ENCODE measurements around the gene ANTXR1. TPM values are rescaled to one million over a fixed set of nuclear protein-coding genes. Genes with fewer than 3 reads are reported as not detected.

The ANTXR1 gene
- total RNA-seq, 2 donors from 2014 or later: 0.40 TPM; not detected in 1

- Mint-ChIP-seq H3K36me3 (no peaks in the 10 kb centered on the region), H3K9me3 (peaks cover 3% of the 10 kb centered on the region), H3K4me1 (ENCODE audit: low read depth in 2 of 2) (peaks cover 9 to 16% of the 10 kb centered on the region in 2 donors), H3K27me3 (peaks cover 51 to 71% of the 10 kb centered on the region in 2 donors), H3K4me3 (peak overlapping the region; percentile 87), H3K27ac (no peak overlapping the region)
- no peak for DNase-seq (ENCODE audit: low spot score)
- ATAC-seq: no peak
Observed at GRCh38 chr2:69013840-69014821, 1.2 kb downstream of the ANTXR1 start.

- ATAC-seq (no peak), DNase-seq (ENCODE audit: low spot score) (no peak)
- H3K4me3 Mint-ChIP-seq: no peak overlapping the region
- peaks cover 3% of the 10 kb centered on the region for H3K9me3 Mint-ChIP-seq
- no peak overlapping the region for H3K27ac Mint-ChIP-seq
- peaks cover 9 to 16% of the 10 kb centered on the region in 2 donors for H3K4me1 Mint-ChIP-seq (ENCODE audit: low read depth in 2 of 2)
- H3K36me3 Mint-ChIP-seq: no peaks in the 10 kb centered on the region
- peaks cover 52 to 69% of the 10 kb centered on the region in 2 donors for H3K27me3 Mint-ChIP-seq
Observed at GRCh38 chr2:69017080-69017479, 4.1 kb downstream of the ANTXR1 start.

- H3K36me3 Mint-ChIP-seq: no peaks in the 10 kb centered on the region
- H3K27ac Mint-ChIP-seq: no peak overlapping the region
- H3K9me3 Mint-ChIP-seq: no peaks in the 10 kb centered on the region
- DNase-seq (ENCODE audit: low spot score): no peak
- peaks cover 46 to 61% of the 10 kb centered on the region in 2 donors for H3K27me3 Mint-ChIP-seq
- no peak for ATAC-seq
- H3K4me1 Mint-ChIP-seq (ENCODE audit: low read depth in 2 of 2): peaks cover 4 to 11% of the 10 kb centered on the region in 2 donors
- no peak overlapping the region for H3K4me3 Mint-ChIP-seq
Observed at GRCh38 chr2:69017835-69018234, 4.9 kb downstream of the ANTXR1 start.

GRCh38 chr2:69018678-69019095 lies 5.7 kb downstream of the ANTXR1 start:
- Mint-ChIP-seq H3K27me3 (peaks cover 42 to 58% of the 10 kb centered on the region in 2 donors), H3K9me3 (no peaks in the 10 kb centered on the region), H3K27ac (no peak overlapping the region), H3K36me3 (no peaks in the 10 kb centered on the region), H3K4me3 (no peak overlapping the region), H3K4me1 (ENCODE audit: low read depth in 2 of 2) (peaks cover 0 to 7% of the 10 kb centered on the region in 2 donors)
- DNase-seq (ENCODE audit: low spot score) (no peak), ATAC-seq (no peak)

GRCh38 chr2:69020496-69021426 lies 7.8 kb downstream of the ANTXR1 start:
- H3K4me1 Mint-ChIP-seq (ENCODE audit: low read depth in 2 of 2): no peaks in the 10 kb centered on the region
- ATAC-seq (no peak), DNase-seq (ENCODE audit: low spot score) (no peak)
- H3K4me3 Mint-ChIP-seq: no peak overlapping the region
- no peak overlapping the region for H3K27ac Mint-ChIP-seq
- no peaks in the 10 kb centered on the region for H3K9me3 Mint-ChIP-seq
- H3K36me3 Mint-ChIP-seq: no peaks in the 10 kb centered on the region
- peaks cover 29 to 44% of the 10 kb centered on the region in 2 donors for H3K27me3 Mint-ChIP-seq

- H3K4me3 Mint-ChIP-seq: no peak overlapping the region
- H3K36me3 Mint-ChIP-seq: no peaks in the 10 kb centered on the region
- H3K27me3 Mint-ChIP-seq: peaks cover 34 to 54% of the 10 kb centered on the region in 2 donors
- no peak overlapping the region for H3K27ac Mint-ChIP-seq
- DNase-seq (ENCODE audit: low spot score) (no peak), ATAC-seq (no peak)
- no peaks in the 10 kb centered on the region for H3K4me1 Mint-ChIP-seq (ENCODE audit: low read depth in 2 of 2)
- H3K9me3 Mint-ChIP-seq: no peaks in the 10 kb centered on the region
Observed at GRCh38 chr2:69021727-69022126, 8.7 kb downstream of the ANTXR1 start.

GRCh38 chr2:69022548-69022947 lies 9.6 kb downstream of the ANTXR1 start:
- Mint-ChIP-seq H3K36me3 (no peaks in the 10 kb centered on the region), H3K27me3 (peaks cover 30 to 57% of the 10 kb centered on the region in 2 donors), H3K27ac (no peak overlapping the region), H3K4me3 (no peak overlapping the region), H3K9me3 (no peaks in the 10 kb centered on the region), H3K4me1 (ENCODE audit: low read depth in 2 of 2) (no peaks in the 10 kb centered on the region)
- no peak for ATAC-seq
- no peak for DNase-seq (ENCODE audit: low spot score)

GRCh38 chr2:69023236-69023635 lies 10.3 kb downstream of the ANTXR1 start:
- Mint-ChIP-seq H3K4me1 (ENCODE audit: low read depth in 2 of 2) (no peaks in the 10 kb centered on the region), H3K27ac (no peak overlapping the region), H3K27me3 (peaks cover 27 to 54% of the 10 kb centered on the region in 2 donors), H3K36me3 (no peaks in the 10 kb centered on the region), H3K4me3 (no peak overlapping the region), H3K9me3 (no peaks in the 10 kb centered on the region)
- ATAC-seq (no peak), DNase-seq (ENCODE audit: low spot score) (no peak)

- no peak overlapping the region for H3K27ac Mint-ChIP-seq
- ATAC-seq (peak in 1 of 2 donors; percentile 61), DNase-seq (ENCODE audit: low spot score) (no peak)
- no peaks in the 10 kb centered on the region for H3K9me3 Mint-ChIP-seq
- H3K4me1 Mint-ChIP-seq (ENCODE audit: low read depth in 2 of 2): no peaks in the 10 kb centered on the region
- H3K4me3 Mint-ChIP-seq: no peak overlapping the region
- H3K27me3 Mint-ChIP-seq: peaks cover 18 to 39% of the 10 kb centered on the region in 2 donors
- H3K36me3 Mint-ChIP-seq: no peaks in the 10 kb centered on the region
Observed at GRCh38 chr2:69026026-69026425, 13.0 kb downstream of the ANTXR1 start.

- H3K27me3 Mint-ChIP-seq: peaks cover 18 to 37% of the 10 kb centered on the region in 2 donors
- no peak overlapping the region for H3K27ac Mint-ChIP-seq
- H3K4me1 Mint-ChIP-seq (ENCODE audit: low read depth in 2 of 2): no peaks in the 10 kb centered on the region
- no peaks in the 10 kb centered on the region for H3K9me3 Mint-ChIP-seq
- no peak overlapping the region for H3K4me3 Mint-ChIP-seq
- DNase-seq (ENCODE audit: low spot score): no peak
- no peak for ATAC-seq
- H3K36me3 Mint-ChIP-seq: no peaks in the 10 kb centered on the region
Observed at GRCh38 chr2:69026691-69027459, 13.9 kb downstream of the ANTXR1 start.

GRCh38 chr2:69030800-69031428 lies 17.9 kb downstream of the ANTXR1 start:
- no peak for DNase-seq (ENCODE audit: low spot score)
- Mint-ChIP-seq H3K36me3 (no peaks in the 10 kb centered on the region), H3K27me3 (peaks cover 42 to 63% of the 10 kb centered on the region in 2 donors), H3K9me3 (no peaks in the 10 kb centered on the region), H3K4me3 (no peak overlapping the region), H3K27ac (no peak overlapping the region), H3K4me1 (ENCODE audit: low read depth in 2 of 2) (no peaks in the 10 kb centered on the region)
- no peak for ATAC-seq

- peaks cover 38 to 60% of the 10 kb centered on the region in 2 donors for H3K27me3 Mint-ChIP-seq
- no peaks in the 10 kb centered on the region for H3K4me1 Mint-ChIP-seq (ENCODE audit: low read depth in 2 of 2)
- H3K27ac Mint-ChIP-seq: no peak overlapping the region
- DNase-seq (ENCODE audit: low spot score) (no peak), ATAC-seq (no peak)
- no peaks in the 10 kb centered on the region for H3K36me3 Mint-ChIP-seq
- no peaks in the 10 kb centered on the region for H3K9me3 Mint-ChIP-seq
- H3K4me3 Mint-ChIP-seq: no peak overlapping the region
Observed at GRCh38 chr2:69031466-69031865, 18.5 kb downstream of the ANTXR1 start.

- ATAC-seq (no peak), DNase-seq (ENCODE audit: low spot score) (no peak)
- Mint-ChIP-seq H3K36me3 (no peaks in the 10 kb centered on the region), H3K27me3 (peaks cover 33 to 51% of the 10 kb centered on the region in 2 donors), H3K4me1 (ENCODE audit: low read depth in 2 of 2) (no peaks in the 10 kb centered on the region), H3K9me3 (no peaks in the 10 kb centered on the region), H3K27ac (no peak overlapping the region), H3K4me3 (no peak overlapping the region)
Observed at GRCh38 chr2:69032336-69032735, 19.4 kb downstream of the ANTXR1 start.
